GM19351 (cell line): ENCODE measurements around the gene NCK2.

Experiments used
- ATAC-seq: cut with Tn5 transposase; IDR thresholded peaks from one replicate; pipeline ENCODE4 v1.9.1; 2021; ENCODE audit warnings: mild to moderate bottlenecking, moderate library complexity; ENCODE audit not compliant: unreplicated experiment

Gene NCK2

DNA sequence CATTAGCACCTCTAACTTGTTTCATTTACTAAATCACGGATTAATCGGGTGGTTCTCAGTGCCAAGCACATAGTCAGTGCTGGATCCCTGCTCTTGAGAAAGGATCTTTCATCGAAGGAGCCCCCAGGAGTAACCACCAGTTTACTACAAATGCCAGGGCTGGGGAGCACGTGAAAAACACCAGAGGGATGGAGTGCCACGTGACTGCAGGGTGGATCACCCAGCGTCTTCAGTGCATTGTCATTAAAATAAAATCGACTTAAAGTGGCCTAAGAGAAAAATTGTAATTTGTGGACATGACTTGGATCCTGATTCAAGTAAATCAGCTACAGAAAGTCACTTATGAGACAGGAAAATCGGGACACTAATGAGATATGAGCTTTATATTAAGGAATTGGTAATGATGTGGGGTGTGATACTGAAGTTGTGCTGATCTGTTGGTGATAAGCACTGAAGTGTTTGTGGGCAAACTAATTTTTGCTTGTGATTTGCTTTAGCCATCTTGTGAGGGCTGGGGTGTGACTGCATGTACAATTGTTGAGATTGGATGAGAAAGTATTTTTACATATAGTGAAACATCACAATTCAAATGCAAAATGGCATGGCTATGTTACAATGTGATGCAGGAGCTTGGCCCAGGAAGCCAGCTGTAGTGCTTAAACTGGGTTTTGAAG lies 63.8 kb downstream of the NCK2 start:
- no peak for ATAC-seq

DNA sequence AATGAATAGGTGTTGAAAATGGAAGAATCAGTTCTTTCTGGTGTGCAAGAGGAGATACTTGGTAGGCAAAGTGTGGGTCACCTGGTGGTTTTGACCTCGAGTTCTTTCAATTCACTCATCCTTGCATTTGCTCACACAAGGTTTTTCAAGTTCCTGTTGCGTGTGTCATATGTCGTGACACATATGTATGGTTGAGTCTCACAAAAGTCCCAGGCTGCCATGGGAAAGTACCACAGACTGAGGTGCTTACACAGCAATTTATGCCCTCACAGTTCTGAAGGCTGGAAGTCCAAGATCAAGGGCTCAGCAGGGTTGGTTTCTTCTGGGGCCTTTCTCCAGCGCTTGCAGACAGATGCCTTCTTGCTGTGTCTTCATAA lies 64.4 kb downstream of the NCK2 start:
- ATAC-seq: peak; percentile 41

DNA sequence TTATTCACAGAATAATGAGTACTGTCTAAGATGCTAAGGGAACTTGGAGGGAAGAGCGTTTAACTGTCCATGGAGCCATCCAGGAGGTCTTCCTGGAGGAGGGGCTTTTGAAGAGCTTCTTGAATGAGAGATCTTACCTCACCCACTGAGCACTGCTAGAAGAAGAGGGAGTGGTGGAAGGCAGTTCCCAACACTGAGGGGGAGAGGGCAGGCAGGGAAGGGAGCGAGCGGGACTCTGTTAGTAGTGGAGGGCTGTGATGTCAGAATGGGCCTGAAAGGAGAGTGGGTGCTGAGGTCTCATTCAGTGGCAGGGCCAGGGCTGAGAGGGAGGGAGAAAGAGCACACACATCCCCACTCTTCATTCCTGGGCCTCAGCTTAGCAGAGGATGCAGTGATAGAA lies 65.0 kb downstream of the NCK2 start:
- ATAC-seq: no peak

DNA sequence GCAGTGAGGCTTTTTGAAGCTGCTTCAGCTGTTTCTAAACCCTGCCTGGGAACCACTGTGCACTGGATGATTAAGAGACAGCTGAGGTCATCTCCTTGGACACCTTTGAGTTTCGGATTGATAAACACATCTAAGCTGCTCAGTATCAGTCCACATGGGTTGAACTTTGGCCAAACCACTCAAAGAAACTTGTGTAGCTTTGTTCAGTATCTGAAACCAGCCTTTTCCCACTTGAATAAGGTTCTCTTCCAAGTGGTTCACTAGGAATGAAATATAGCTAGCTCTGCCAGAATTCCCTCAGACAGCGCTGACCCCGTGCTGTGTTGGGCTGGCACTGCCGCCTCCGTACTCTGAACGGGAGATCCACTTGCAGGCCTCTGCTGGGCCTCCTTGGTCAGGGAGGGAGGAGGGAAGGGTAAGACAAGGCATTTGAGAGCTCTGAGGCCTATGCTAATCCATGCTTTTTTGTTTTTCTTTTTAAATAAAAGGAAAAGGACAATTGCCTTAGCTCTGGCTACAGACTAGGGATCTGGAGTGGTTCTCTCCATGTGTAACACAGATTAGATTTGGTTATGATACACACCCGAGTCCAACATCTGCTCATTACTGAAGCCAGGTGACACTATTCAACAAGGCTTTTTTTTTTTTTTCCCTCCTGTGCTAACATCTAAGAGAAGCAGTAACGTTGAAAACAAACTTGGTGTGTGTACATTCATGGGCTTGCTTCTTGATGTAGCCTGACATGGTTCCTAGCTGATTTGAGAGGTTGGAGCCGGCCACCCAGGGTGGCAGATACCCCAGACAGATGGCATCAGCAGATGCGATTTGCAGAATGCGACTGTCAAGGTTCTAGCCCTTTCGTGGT lies 67.7 kb downstream of the NCK2 start:
- peak; percentile 97 for ATAC-seq

DNA sequence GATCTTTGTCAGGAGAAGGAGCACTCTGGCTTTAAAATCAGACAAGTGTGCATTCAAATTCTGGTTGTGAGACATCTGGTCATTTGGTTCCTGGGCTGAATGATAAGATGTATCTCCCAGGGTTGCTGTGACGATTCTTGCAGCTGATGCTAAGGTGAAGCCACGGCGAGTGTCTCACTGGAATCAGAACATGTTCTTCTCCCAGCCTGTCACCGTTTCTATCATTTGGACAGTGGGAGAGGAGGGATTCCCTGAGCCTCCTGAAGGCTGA lies 68.3 kb downstream of the NCK2 start:
- no peak for ATAC-seq

DNA sequence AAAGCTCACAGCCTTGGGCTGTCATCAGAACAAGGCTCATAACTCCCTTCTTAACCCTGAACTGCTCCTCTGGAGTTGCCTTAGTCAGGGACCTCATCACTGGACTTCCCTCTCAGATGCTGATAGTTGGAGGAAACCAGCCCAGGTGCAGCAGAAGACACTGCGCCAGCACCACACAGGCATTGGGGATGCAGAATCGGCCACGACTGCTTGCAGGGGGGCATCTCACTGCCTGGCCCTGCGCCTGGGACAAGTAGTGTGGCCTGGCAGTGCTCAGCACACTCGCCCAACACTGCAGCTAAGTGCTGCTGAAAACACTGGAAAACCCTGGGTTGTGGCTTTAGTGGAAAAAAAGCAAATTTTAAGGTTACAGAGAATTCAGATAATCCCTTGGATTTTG lies 68.7 kb downstream of the NCK2 start:
- ATAC-seq: no peak

DNA sequence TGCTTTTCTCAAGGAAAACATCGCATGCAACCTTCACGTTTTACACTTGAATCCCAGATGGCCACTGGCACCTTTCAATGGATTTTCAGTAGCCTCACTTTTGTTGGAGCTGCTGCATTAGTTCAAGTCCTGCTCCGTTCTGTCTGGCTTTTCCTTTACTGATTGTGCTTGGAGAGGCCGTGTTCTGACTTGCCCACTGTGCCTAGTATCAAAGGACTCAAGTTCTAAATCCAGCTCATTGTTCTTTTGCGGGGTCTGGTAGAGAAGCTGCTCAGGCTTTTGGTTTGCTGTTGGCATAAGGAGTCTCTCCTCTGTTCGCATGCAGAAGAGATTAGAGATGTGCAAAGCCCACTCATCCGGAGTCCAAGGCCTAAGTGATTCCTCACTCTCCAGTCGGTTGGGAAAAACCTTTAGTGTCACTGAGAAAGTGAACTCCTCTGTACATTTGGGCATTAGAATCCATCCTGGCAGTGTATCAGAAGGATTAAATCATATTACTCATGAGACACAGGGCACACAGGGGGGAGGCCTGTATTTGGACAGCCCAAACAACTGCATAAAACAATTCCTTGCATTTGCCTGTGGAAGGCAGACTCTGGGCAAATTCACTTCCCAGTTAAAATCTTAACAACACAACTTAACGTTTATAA lies 69.7 kb downstream of the NCK2 start:
- no peak for ATAC-seq

DNA sequence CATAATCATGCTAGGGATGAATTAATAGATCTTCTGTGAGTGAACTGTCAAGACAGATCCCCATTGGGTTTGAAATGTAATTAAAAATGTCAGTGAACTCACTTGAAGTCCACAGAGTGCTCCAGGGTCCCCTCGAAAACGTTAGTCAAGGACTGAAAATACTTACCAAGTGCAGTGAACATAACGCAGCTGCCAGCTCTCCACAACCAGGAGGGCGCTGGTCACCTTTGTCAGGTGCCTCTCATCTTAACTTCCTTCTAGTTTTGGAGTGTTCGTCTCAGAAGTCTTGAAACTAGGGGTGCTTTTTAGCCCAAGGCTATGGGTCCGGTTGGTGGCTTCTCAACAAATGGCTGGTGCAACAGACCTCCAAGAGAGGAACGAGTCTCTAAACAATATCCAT lies 70.7 kb downstream of the NCK2 start:
- no peak for ATAC-seq

DNA sequence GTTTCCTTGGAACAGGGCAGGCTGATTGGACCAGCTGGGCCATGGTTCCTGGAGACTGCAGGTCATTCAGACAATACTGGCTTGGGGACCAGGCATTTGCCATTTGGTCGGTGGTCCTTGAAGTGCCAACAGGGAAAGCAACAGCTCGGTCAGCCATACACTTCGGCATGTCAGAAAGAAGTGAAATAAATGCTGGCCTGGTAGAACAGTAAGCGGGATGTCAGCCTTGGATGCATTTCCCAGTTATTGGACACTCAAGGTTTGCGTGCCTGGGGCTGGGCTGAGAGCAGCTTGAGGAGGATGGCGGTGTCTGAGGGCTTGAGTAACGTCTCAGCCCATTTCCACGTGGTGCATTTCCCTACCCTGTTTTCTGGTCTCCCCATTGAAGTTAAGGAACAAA lies 75.4 kb downstream of the NCK2 start:
- ATAC-seq: no peak

DNA sequence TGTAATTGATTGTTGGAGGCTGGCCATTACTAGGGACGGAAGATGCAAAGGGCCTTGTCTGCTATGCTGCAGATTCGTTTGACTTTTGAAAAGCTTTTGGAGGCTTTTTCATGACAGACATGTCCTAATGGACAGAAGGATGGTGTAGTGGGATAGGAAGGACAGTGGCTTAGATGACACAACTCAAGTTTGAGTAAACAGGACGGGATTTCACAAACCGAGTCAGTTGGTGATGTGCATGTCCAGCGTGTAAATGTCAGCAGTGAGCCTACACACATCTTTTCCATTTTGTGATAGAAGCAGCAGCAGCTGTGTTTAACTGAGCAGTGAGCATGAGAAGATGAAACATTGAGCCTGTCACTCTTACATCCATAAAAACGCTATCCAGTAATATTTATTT lies 76.0 kb downstream of the NCK2 start:
- ATAC-seq: no peak

DNA sequence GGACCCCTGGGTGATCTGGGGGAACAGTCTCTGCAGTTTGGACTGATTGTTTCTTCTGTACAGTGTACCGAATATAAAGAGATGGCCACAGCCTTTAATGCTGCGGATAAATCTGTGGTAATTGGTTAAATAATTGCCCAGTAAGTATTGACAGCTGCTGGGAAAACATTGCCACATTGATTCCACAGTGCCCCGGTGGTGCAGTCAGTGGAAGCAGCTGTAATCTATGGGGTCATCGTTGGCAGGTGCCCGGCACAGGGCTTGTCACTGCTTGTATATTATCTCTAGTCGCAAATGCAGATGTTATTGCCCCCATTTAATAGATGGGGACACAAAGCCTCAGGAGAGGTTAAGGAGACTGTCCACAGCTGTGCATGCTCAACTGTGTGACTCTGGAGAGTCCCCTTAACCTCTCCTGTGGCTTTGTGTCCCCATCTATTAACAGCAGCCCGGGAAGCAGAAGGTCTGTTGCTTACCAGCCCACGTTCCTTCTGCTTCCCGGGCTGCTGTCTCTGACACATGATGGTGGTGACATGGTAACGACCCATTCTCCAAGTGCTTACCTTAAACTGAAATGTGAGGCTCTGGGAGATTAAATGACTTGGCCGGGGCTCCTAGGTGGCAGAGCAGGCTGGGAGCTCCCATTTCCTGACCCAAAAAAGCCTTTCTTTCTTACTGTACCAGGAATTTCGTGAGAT lies 76.9 kb downstream of the NCK2 start:
- no peak for ATAC-seq

DNA sequence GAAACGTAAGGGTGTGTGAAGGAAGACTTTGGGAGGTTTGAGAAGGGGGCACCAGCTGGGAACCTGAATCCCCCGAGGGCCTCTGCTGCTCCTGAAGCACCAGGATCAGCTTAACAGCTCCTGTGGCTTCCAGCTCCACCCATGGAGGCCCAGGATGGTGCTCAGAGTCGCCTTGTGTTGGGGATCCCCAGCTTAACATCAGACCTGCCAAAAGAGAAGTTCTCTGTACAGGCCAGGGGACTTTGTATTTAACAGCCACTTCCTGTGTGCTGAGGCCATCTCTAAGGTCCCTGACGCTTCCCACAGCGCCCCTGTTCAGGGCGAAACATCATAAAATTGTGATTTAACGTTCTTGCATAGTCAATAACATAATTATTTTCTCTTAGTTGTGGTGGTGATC lies 77.5 kb downstream of the NCK2 start:
- ATAC-seq: peak; percentile 86

DNA sequence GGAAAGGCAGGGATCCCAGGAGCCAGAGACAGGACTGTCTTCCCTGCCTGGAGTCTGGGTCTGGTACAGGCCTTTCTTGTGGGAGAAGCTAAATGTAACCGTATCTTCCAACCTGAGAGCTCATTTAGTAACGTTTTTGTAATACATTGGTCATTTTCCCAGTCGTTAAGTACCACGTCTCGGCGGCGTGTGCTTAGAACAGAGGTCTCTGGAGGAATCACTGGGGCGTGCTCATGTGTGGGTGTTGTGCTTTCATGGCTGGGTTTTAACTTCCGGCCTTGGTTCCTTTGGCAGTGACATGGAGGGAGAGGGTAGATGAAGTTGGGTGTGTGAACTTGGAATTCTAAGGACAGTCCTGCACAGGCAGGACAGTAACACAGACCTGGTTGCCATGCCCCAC lies 79.7 kb downstream of the NCK2 start:
- peak; percentile 35 for ATAC-seq

DNA sequence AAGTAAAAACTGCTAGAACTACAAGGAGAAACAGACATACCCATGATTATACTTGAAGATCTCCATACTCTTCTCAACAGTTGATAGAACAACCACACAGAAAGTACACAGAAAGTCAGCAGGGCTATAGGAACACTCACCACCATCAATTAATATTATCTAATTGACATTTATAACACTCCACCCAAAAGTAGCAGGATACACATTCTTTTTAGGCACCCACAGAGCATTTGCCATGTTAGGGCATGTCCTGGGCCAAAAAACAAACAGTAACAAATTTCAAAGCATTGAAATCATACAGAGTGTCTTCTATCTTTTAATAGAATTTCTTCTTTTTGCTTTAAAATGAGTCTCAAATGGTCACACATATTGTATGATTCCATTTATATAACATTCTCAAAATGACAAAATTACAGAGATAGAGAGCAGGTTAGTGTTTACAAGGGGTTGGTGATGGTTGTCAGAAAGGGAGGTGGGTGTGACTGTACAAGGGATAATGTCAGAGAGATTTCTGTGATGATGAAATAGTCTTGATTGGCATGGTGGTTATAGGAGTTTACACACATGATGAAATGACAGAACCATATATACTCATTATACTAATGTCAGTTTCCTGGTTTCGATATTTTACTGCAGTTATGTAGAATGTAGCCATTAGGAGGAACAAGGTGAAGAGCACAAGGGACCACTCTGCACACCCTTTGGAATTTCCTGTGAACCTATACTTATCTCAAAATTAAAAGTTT lies 82.8 kb downstream of the NCK2 start:
- ATAC-seq: peak; percentile 45

DNA sequence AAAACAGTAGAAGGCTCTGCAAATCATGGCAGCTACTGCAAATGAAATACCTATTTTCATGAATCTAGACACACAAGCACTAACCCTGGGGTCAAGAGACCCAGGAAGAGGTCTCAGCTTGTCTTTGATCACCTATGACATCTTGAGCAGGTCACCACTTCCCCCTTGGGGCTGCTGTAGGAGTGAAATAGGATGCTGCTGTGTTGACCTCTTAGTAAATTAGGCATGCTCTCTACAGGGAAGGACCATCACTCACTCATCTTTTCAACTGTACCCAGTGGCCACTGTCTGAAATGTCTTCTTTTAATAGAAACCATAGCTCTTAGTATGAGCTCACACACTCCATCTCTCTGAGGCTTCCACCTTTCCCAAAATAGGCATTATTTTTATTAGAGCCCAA lies 83.8 kb downstream of the NCK2 start:
- no peak for ATAC-seq

DNA sequence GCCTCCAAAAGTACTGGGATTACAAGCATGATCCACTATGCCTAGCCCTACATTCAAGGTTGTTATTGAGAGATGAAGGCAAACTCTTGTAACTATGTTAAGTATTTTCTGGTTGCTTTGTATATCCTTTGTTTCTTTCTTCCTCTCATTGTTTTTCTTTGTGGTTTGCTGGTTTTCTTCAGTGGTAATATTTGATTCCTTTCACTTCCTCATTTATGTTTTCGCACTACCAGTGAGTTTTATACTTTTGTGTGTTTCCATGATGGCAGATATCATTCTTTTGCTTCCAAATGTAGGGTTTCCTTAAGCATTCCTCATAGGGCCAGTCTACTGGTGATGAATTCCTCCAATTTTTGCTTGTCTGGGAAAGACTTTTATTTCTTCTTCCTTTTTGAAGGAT lies 90.2 kb downstream of the NCK2 start:
- peak; percentile 82 for ATAC-seq

DNA sequence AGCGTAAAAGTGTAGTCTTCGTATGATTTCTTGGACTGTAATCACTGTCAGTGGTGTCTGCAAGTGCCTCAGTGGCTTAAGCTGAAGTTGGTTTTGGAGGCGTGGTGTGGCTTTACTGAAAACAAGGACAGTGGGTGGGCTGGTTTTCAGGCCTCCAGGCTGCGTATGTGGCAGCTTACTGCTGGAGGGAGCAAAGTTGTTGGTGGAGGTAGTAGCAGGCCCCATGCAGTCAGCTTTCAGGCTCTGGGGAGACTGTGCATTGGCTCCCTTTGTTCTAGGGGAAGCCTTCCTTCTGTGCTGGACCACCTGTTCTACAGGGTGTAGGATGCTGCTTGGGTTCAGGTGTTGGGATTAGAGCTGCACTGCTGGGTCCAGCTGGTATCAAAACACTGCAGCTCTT lies 91.6 kb downstream of the NCK2 start:
- no peak for ATAC-seq

DNA sequence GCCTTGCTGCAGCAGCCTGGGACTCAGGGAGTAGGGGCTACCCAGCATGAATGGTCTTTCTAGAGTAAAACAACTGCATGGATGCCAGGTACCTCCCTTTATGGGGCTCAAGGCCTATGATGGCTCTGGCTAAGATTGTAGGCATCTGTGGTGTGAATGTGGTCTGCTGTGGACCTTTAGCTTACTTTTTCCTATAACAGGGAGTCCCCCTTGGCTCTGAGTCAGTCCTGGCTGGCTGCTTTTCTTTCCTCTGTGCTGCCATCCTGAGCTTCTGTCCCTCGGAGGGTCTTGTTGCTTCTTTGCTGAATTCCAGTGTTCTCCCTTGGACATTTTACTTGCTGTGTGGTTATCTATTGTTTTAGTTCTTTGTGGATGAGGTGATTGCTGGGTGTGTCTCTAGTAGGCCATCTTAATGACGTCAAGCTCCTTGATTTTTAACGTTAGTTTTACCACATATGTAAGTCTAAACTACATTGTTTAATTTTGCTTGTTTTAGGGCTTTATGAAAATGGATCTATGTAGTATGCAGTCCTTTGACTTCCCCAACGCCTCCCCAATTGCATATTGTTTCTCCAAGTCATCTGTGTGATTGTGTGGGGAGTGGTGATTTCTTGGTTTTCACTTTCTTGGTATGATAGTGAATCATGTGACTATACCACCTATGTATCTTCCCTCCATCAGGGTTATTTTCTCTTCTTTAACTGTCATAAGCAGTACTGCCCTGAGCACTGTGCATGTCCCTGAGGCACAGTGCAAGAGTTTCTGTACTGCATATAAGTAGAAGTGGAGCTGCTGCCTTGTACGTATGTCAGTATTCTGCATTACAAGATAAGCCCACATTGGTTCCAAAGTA lies 92.4 kb downstream of the NCK2 start:
- ATAC-seq: peak; percentile 42

DNA sequence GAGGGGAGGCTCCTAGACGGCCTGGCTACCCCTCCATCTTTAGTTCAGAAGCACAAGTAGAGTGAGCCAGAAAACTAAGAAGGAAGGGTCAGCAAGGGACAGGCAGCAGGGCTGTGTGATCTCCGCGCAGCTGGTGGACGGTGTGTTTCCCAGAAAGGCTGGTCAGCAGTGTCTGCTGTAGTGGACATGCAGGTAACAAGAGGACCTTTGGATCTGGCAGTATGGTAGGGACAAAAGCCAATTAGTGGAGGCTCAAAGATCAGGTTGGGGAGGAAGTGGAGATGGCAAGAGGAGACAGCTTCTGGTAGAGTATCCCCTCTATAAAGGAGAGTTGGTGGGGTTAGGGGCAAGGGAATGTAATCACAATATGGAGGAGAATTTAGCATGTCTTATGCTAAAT lies 95.1 kb downstream of the NCK2 start:
- ATAC-seq: no peak

DNA sequence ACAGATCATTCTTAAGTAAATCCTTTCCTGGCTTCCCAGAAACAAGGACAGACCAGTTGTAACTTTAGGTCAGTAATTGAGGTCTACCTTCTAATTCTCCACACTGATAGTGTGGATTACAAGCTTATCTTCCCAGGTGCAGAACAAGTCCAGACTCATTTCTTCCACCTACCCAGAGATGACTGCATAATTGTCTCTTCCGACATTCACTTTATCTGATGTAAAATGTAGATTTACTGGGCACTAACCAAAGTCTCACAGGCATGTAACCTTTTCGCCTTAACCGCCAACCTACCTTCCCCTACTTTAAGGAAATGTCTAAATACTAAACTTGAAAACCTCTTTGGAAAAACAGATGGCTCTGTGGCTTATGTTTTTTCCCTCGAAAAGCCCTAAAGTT lies 96.2 kb downstream of the NCK2 start:
- no peak for ATAC-seq
